HL-60/S4 (cell line): Measurements from ENCODE around the gene LRMDA.

ENCODE experiments used
- in situ Hi-C: fragments of 300-500 bp; cut with MboI; formaldehyde crosslinking; loops from 2 replicates; pipeline ENCODE4 v1.14.3; 2022; ENCODE audit warnings: low sequenced_read_pairs

Gene LRMDA

DNA sequence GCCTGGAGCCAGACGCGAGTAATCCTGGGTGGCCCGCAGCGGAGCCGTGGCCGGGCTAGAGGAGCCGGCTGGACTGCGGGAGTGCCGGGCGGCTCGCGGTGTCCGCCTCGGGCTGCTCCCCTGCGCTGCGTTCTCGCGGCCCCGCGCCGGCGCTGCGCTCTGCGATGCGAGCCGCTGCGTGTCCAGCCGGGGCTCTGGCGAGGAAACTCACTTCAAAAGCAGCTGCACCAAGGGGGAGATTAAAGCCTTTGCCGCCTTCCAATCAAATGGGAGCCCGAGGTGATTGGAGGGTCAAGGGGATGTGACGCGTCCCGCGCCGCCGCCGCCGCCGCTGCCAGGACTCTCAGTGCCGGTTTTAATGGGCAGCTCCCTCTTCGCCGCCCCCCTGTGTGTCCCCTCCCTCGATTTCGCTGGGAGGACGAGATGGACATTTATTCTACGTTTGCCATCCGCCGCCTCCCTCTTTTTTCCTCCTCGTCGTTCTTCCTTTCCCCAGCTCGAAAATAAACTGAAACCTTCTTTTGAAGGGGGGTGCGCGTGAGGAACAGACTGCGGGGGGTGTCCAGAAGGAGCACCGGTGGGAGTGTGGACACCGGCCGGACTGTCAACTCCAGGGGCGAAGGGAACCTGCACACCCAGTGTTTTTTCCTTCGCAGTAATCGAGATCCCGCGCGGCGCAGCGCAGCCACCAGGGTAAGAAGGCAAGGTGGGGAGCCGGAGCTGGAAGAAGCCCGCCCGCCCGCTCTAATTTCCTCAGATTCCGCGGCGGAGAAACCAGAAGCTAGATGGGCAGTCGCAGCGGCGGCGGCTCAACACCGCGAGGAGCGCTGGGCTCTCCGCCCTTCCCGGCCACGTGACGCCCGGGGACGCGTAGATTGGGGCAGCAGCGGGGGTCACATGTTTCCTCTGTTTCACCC is 29.6 kb upstream of the LRMDA start, which contains the start of gene ZNF503:
ZNF503 (minus strand) TSS at position 196 of the 917 bp plus-strand sequence. CDS start 345 bp downstream, outside the sequence.
- in situ Hi-C loops: no loop called here

DNA sequence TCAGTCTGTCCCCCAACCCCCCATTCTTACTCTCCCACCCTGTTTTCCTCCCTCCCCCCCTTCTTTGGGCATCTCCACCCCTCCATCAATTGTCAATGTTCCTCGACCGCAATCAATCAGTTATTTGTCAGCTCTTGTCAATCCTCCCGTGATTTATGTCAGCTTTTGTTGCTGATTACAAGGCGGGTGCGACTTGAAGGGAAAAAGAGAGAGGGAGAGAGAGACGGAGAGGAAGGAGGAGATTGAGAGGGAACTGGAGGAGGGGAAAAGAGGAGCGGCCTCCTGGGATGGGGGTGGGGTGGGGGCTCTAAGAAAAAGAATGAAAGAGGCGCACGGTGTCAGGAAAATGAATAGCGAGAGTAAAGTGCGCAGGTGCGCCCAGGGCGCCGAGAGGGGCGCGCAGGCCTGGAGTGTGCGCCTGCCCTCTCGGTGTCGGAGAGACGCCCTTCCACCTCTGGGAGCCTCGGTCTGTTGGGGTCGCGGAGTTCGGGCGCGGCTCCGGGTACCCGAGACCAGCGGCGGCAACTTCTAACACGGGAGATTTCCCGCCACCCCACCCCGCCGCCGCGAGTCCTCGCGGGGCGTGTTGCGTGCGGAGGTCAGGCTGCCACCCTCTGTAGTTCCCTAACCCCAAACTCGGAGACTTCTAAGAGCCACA is 28.8 kb upstream of the LRMDA start:
- in situ Hi-C loops: no loop called here

DNA sequence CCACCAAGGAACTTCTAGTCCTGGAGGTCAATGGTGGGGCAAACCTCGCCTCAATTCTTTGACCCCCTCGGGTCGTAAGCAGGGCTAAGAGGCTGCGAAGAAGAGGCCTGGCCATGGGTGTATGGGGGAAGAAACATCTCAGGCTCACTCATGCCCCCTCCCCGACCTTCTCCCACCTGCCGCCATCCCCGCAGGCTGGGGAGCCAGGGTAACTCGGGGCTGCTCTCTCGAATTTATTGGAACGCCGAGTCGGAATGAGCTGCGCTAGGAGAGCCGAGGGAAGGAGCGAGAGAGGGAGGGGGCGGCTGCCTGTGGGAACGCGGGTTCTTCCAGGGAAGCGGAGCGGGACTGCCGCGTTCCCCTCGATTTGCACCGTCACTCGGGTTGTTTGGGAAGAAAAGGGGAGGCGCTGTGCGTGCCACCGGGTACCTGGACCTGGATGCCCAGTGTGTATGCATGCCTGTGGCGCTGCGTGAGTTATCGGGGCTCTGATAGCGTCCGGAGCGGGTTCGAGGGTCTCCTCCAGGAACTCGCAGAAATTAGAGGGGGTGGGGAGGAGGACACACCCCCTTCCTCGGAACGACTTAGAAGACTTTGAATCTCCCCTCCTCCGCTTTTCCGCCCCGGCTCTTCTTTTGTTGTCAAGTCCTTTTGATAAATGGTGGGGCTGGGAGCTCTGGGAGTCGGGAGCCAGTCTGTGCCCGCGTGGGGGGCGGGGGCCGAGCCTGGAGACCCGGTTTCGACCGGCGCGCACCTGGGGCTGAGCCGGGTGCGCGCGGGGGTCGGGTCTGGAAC is 28.1 kb upstream of the LRMDA start:
- in situ Hi-C loops: no loop called here

DNA sequence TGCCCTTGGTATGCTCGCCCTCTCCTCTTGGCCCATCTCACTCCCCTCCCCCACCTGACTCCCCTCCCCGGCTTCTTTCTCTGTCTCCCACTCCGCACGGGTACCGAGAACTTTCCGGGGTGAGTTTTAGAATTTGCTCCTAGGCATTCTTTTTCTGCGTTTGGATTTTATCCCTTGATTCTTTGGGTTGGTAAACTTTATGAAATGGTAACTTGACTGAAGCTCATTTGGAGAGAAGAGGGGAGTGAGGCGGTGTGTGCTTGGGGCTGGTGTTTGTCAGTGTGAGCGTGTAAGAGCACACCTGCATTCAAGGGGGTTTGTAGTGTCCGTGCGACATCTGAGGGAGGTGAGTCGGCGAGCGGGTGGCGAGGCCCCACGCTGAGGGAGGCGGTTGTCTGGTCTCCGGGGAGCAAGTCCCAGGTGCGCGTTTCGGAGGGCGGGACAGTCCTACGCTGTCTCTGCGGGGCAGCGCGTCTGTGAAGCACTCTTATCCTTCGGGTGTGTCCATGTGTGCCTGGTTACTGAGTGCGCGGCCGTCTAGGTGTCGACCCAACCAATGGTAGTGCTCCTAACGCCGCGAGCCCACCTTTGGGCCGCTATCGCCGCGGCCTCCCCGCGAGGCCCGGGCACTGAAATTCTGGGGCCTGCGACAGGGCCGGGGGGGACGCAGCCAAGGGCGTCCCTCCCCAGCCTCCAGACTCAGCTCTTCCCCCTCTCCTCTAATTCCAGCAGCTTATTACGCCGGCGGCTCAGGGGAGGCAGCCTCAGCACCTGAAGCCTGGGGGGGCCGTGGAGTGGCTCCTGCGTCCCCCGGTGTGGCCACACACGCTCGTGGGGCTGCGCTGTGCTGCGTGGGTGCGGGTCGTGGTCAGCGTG is 27.2 kb upstream of the LRMDA start:
- in situ Hi-C loops: no loop called here

DNA sequence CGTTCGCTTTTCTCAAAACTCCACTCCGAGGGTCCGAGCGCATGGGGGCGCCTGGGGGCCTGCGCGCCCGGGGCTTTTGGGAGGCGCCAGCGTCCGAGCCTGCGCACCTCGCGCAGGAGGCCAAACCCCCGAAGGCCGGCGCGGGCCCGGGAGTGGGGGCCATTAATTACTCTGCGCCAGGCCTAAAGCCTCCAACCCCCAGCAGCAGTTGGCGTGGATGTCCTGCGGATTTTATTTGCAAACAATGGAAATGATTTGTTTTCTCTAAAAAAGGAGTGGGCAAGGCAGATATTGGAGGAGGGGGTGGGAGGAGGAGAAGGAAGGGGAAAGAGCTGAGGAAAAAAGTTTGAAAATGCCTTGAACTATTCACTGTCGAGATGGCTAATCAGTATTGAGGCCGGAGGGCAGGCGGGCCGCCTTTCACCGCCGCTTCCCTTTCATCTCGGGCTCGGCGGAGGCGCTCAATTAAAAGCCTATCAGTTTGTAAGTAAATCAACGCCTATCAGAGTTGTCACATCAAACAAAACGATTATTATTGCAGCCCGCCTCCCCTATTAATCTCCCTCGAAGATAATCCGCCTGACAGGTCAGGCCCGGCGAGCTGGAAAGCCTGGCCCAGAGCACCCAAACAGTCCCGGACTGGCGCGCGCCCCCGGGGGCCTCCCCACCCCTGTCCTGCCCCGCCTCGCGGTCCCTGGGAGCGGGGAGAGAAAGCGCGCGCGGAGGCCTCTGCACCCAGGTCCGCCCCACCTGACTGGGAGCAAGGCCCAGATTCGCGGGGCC is 26.4 kb upstream of the LRMDA start:
- in situ Hi-C loops: no loop called here

DNA sequence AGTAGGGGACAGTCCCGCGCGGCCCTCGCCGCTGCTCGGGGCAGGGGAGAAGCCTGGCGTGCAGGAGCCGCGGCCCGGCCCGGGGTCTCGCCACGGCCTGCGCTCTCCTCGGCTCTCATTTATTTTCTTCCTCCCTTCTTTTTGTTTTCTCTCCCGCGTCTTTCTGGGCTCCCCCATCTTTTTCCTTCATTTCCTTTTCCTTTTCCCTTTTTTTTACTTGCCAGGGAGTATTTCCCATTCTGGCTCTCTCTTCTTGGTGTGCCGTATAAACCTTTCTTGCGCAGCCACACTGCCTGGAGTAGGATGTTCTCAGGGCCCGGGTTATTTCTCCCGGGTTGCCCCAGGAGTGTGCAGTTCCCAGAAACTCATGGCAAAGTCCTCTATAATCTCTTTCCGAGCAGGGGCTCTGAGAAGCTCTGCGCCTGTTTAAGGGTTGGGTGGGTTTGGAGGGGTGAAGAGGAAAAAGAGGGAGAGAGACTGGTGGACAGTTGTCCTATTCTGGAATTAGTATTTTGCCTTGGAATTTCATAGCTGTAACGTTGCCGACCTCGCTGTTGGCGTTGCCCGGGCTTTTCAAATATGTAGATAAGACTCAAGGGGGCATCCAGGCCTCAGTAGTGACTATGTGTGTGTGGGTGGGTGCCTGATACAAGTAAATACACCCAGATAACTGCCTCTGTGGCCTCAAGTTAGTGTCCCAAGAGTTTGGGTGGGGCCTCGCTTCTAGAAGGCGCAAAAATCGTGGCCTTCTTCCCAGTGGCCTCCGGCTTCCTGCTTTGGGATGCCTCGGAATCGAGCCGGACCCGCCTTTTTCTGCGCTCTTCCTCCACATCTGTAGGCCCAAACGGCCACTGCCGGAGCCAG is 25.6 kb upstream of the LRMDA start:
- in situ Hi-C loops: no loop called here

DNA sequence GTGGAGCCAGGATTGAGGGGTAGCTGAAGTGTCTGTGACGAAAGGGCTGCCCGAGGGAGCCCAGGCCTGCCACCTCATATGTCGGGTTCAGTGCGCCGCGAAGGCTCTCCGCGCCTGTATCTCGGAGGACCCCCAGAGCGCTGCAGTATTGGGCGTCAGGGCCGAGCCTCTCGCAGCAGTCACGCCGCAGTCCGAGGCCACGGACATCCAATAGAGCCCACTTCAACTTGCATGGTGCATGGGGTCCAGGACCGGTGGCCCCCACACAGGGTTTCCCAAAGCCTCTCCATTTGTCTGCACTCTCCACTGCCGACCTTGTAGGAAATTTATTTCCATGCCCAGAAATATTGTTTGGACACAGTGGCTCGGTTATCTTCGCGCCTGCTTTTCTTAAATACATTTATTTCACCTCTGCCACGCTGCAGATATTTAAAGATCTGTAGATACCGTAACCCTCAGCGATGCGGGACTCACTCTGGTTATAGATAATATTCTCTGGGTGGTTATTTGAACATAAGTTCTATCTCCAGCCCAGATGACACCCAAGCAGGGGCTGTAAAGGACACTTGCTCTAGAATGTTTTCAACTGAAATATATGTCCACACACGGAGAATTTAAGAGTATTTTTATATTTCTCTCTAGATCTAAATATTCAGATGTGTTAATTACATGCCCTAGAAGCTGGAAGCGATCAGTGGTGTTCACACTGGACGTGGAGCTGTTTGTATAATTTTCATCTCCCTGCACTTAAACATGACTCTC is 24.8 kb upstream of the LRMDA start:
- in situ Hi-C loops: no loop called here

DNA sequence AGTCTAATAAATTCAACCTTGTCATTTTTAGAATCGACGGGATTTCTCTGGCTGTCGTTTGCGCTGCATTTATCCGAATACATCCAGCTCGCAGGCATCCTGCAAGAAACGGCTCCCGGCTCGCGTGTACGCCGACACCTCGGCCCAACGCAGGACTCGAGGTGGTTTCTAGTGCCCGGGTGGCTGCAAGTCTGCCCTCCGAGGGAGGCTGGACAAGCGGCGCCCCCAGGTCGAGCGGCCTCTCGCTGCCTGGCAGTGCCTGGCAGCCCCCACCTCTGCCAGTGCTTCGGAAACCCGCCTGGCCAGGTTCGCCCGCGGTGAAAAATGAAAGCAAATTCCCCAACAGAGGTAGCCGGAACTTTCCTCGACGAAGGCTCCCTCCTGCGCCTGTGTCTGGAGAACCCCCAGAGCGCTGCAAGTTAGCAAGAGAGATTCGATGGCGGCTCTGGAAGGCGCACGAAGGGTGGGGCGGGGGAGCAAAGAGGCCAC is 24.2 kb upstream of the LRMDA start:
- in situ Hi-C loops: no loop called here

DNA sequence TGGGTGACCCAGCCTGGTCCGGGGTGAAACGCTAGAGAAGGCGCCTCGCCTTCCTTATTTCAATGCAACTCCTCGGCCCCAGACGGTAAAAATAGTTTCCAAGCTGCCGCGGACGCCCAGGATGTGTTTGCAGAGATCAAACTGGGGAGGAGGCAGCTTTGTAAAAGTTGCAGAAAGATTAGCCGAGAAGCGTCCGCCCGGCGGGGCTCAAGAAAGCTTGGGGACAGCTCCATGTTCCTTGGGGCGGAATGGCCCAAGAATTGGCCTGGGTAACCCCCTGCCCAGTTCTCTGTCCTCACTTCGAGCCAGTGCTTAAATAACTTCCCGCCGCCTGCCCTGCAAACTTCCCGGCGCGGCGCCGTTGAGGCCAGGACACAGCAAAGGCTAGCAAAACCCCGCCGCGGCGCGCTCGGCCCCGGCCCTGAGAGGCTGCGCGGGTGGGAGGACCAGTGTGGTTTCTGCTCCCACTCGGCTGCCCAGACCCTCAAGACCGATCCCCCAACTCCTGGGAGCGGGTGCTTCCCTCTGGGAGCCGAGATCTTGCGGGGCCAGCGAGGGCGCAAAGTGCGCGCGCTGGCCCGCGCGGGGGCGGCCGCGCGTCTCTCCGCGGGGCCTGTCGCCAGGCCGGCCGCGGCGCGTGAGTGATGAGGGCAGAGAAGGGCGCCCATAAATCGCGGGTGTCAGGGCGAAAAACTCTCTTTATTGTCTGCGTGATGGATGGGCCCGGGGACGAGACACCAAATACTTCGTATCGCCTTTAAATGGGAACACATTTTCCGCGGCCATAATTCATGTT is 23.5 kb upstream of the LRMDA start:
- in situ Hi-C loops: no loop called here

DNA sequence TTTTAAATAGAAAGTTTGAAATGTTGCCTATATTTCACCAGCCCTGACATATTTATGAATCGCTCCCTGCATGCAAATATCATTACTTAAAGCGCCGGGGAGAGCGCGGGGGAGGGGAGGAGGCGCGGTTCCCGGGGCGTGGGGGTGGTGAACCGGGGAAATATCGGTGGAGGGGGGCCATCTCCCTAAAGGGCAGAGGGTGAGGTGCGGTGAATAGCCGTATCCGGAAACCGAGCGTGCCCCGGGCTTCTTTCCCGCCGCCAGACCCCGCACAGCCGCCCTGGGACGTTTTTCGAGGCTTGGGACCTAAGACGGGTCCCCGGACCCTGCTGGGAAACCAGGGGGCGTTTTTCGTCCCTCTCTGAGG is 22.9 kb upstream of the LRMDA start:
- in situ Hi-C loops: no loop called here

DNA sequence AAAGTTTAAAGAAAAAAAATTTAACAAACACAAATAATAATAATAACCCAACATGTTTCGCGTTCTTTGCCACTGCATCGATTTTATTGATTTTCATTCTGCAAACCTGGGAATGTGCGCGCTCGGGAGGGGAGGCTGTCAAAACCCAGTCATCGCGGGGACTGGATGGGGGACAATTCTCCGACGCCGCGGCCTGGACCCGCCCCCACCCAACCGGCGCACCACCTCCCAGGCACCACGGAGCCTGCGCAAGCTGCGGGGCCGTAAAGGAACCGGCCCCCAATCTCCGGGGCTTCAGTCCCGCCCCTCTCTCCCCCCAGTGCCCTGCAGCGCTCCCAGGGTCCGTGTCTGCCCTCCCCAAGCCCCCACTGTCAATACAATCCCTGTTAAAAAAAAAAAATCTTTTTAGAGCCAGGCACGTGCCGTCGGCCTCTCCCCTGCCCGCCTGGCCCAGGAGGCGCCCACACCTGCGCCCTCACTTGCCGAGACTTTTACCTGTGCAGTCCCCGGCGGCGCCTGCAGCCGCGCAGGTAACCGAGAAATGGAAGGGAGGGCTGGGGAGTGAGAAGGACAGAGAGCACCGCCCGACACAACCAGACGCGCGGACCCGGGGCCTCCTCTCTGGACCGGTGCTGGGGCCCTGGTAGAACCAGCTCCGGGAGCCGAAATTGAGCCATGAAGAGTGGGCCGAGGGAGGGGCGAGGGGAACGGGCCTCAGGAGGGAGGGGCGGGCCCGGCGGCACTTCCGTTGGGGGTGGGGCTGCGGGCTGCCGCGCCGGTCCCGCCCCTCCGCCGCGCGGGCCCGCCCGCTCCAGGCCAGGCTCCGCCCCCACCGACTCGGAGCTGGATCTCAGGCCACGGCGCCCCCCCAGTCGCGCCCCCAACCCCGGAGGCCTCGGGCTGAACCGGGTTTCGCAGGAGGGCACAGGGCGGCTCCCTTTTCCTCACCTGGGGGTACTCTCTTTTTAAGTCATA is 22.2 kb upstream of the LRMDA start:
- in situ Hi-C loops: no loop called here

DNA sequence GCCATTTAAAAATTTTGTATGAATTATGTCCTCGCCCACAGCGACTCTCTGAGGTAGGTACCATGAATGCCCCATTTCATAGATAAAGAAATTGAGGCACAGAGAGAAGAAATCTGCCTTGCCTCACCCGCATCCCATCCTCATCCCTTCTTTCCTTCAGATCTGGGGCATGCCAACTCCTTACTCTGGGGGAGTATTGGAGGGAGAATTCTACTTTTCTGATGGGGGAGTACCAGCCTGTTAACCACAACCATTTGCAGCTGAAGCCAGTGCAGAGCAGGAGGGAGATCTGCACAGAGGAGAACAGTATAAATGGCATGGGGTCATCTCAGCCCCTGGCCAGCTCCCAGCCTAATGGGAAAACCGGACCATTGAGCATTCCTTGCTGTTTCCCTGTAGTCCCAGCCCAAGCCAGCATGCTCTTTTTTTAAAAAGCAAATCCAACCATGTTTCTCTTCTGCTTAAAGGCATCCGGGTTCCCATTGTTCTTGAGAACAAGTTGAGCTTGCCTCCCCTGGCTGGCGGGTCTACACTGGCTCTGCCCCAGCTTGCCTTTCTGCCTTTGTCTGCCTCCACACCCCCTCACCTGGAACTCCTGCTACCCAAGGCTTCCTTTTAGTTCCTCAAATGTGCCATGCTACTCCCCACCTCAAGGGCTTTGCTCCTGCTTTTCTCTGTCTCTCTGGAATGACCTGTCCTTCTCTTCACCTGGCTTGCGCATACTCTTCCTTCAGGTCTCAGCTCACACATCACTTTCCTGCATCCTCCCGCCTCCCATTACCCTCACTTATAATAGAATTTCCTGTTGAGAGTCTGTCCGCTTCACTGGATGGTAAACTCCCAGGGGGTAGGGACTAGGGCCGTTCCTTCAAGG is 21.1 kb upstream of the LRMDA start:
- in situ Hi-C loops: no loop called here

DNA sequence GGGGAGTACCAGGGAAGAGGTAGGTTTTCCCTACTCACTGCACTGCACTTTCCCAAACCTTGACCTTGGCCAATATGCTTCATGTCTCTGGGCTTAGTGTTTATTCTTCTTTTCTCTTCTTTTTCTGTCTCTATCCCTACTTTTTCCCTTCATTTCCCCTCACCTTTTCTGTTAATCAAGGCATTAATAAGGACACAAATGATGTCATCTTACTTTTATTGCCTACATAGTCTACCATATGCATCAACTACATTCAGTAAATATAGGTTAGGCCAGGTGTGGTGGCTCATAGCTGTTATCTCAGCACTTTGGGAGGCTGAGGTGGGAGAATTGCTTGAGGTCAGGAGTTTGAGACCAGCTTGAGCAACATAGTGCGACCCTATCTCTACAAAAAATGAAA is 16.9 kb upstream of the LRMDA start:
- in situ Hi-C loops: no loop called here

DNA sequence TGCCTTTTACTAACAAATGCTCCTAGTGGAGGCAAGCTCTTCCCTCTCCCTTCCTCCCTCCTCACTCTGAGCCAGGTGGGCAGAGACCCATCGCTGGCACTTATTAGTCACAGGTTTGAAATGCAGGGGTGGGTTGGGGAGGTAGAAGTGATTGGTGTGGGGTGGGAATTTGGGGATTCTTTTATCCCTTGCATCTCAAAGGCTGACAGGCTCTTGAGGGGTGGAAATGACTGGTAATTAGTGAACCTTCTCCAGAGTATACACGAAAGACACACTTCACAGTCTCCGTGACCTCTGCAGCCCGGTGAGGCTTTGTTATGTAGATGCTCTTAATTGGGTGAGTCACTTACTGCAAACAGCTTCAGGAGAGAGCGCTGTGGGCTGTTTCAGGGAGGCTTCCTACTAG is 13.9 kb upstream of the LRMDA start:
- in situ Hi-C loops: no loop called here

DNA sequence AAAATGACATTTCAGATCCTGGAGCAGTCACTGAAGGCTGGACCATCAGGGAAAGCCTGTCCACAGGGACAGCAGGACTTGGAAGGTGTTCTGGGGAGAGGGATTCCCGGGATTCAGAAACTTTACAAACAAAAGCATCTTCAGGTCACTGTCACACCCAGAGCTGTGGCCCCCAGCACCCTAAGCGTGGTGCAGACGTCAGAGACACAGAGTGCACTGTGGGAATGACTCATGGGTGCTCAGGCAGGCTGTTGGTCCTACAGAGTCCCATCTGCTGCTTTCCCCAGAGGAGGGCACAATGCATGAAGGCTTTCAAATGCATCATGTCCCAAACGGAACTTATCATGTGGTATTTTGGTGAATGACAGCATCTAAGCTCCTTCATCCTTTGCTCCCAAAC is 13.1 kb upstream of the LRMDA start:
- in situ Hi-C loops: no loop called here
